Measurements from ENCODE around the gene BCL2A1. TPM values are rescaled to one million over a fixed set of nuclear protein-coding genes. Genes with fewer than 3 reads are reported as not detected.

Gene BCL2A1
- total and polyA plus RNA-seq, 2 experiments from 2014 or later = 0.18 TPM; not detected in 1

DNA sequence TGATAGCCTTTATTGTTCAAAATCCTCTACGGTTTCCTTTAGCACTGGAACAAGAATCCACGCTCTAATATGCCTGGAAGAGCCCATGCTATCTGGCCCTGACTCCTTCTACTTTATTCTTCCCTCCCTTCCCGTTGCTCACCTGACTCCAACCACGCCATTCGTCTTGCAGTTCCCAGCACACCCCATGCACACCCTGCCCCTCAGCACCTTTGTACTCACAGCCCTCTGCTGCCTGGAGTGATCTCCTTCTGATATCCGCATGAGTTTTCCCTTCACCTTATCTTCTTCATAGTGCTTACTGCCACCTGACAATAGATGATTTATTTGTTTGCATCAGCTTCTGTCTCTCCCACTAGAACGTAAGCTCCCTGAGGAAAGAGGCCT lies 16.6 kb upstream of the BCL2A1 start:
- Histone ChIP-seq H3K4me1 (ENCODE audit: low read depth) (no peaks in the 10 kb centered on the region), H3K27me3 (no peaks in the 10 kb centered on the region), H3K27ac (no peak overlapping the region), H3K4me3 (no peak overlapping the region), H3K9me3 (ENCODE audit: low read depth) (no peaks in the 10 kb centered on the region), H3K36me3 (no peaks in the 10 kb centered on the region)
- no peak for DNase-seq (ENCODE audit: low read depth in 1 of 2, low spot score in 1 of 2)
- TF ChIP-seq, protein P1, sequence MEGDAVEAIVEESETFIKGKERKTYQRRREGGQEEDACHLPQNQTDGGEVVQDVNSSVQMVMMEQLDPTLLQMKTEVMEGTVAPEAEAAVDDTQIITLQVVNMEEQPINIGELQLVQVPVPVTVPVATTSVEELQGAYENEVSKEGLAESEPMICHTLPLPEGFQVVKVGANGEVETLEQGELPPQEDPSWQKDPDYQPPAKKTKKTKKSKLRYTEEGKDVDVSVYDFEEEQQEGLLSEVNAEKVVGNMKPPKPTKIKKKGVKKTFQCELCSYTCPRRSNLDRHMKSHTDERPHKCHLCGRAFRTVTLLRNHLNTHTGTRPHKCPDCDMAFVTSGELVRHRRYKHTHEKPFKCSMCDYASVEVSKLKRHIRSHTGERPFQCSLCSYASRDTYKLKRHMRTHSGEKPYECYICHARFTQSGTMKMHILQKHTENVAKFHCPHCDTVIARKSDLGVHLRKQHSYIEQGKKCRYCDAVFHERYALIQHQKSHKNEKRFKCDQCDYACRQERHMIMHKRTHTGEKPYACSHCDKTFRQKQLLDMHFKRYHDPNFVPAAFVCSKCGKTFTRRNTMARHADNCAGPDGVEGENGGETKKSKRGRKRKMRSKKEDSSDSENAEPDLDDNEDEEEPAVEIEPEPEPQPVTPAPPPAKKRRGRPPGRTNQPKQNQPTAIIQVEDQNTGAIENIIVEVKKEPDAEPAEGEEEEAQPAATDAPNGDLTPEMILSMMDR (IDR thresholded peaks at IDR 0.05; ENCODE audit: low read depth, low read length) = no peak

DNA sequence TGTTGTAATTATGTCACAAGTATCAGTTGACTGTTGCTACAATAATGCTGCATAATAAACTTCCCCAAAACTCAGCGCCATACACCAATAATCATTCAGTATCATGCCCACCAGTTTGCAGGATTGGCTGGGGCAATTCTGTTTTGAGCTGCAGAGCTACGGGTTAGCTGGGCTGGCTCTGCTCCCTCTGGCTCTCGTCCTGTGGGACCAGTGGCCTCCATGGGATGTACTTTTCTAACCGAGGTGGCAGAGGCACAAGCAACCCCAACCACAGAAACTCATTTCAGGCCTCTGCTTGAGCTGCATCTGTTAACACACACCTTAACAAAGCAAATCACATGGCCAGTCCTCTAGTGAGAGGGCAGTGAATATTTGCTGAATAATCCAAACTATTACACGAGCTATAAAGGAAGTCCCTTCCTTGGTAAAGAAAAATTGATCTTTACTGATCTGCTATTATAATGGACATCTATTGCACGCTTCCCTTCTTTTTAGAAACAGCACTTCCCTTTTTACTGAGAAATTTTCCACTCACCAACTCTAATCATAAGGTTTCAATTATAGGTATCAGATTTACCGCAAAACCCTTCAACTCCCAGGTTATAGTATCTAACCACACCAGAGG lies 10.9 kb upstream of the BCL2A1 start:
- Histone ChIP-seq H3K9me3 (ENCODE audit: low read depth) (no peaks in the 10 kb centered on the region), H3K27ac (no peak overlapping the region), H3K4me3 (no peak overlapping the region), H3K36me3 (no peaks in the 10 kb centered on the region), H3K4me1 (ENCODE audit: low read depth) (no peaks in the 10 kb centered on the region), H3K27me3 (no peaks in the 10 kb centered on the region)
- TF ChIP-seq, protein P1 (IDR thresholded peaks at IDR 0.05; ENCODE audit: low read depth, low read length) = no peak
- DNase-seq (ENCODE audit: low read depth in 1 of 2, low spot score in 1 of 2) = no peak

DNA sequence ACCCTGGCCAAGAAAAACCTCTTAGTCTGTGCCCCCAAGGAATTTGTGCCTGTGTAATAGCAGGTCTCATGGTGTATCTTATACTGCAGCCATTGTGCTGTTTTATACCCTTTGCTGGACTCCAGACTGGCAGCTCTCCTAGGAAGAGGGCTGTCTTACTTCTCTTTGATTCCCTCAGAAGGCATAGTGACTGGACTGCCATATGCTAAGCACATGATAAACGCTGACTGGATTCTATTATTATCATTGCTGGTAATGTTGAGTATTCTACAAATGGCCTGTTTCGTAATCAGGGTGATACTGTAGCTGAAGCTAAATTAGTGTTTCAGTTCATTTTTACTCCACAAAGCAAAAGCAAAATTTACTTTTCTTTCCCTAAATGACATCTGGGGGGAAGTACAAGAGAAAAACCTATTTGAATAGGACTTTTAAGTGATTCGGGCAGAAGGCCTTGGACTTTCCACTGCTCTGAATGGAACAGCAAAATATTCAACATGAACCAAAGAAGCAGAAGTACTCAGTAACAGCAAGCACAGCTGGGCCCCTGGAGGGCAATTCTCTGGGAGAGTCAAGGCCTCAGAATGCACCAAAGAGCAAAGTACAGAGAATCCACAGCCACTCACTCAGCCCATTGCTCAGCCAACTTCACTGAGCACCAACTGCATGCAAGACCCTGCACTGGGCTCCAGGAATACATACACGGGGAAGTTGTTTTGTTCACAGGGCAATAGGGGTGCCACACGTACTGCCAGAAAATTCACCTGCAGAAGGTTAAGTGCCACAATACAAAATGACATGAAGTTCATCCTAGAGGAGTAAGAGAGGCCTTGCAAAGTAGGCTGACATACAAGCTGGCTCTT lies 7.9 kb upstream of the BCL2A1 start:
- no peaks in the 10 kb centered on the region for H3K9me3 ChIP-seq (ENCODE audit: low read depth)
- H3K27ac ChIP-seq = peak overlapping the region; percentile 22
- DNase-seq (ENCODE audit: low read depth in 1 of 2, low spot score in 1 of 2) = peak; percentile 14 to 79
- no peaks in the 10 kb centered on the region for H3K36me3 ChIP-seq
- H3K4me1 ChIP-seq (ENCODE audit: low read depth) = no peaks in the 10 kb centered on the region
- TF ChIP-seq, protein P1 (IDR thresholded peaks at IDR 0.05; ENCODE audit: low read depth, low read length) = no peak
- no peaks in the 10 kb centered on the region for H3K27me3 ChIP-seq
- H3K4me3 ChIP-seq = no peak overlapping the region

DNA sequence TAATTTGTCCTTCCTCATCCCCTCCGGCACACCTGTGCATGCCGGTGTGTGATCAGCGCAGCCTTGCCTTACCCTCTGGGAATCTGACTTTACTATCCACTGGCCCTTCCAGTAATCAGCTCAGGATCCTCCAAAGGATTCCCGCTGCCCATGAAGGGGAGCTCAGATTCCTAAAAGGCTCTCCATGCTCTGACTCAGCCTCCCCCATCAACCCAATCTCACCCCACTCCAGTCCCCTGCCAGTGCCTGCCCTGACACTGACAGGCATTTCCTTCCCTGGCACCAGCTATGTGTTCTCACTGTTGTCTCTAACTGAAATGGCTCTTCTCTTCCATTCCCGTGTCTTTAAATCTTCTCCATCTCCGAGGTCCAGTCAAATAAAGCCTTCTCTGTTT lies 7.3 kb upstream of the BCL2A1 start:
- no peak overlapping the region for H3K4me3 ChIP-seq
- no peaks in the 10 kb centered on the region for H3K36me3 ChIP-seq
- no peak overlapping the region for H3K27ac ChIP-seq
- no peak for DNase-seq (ENCODE audit: low read depth in 1 of 2, low spot score in 1 of 2)
- no peaks in the 10 kb centered on the region for H3K4me1 ChIP-seq (ENCODE audit: low read depth)
- H3K9me3 ChIP-seq (ENCODE audit: low read depth) = no peaks in the 10 kb centered on the region
- TF ChIP-seq, protein P1 (IDR thresholded peaks at IDR 0.05; ENCODE audit: low read depth, low read length) = no peak
- H3K27me3 ChIP-seq = no peaks in the 10 kb centered on the region

DNA sequence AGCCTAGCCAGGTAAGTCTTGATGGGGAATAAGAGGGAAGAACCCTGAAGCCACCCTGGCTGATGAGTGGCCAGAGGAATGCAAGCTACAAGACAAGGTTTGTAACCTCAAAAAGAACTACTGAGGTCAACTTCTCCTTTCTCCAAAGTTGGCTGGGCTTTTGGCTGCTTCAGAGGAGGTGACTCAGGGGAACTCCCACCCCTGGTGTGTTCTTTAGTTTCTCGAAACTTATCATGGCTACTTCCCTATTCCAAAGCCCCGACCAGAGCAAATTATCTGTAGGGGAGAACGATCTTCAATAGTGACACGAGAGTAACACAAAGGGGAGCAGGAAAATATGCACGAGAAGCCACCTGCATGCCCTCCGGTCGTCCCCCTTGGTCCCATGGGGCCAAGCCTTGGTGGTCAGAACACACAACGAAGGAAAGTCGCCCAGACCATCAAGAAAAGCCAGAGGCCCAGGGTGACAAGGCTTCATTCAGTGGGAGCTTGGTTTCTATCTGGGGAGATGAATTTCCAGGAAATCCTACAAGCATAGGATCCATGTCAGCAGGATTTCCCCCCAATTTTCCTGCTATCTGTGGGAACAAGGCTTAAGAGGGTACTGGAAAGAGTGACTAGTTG lies 6.5 kb upstream of the BCL2A1 start:
- H3K27ac ChIP-seq = no peak overlapping the region
- no peaks in the 10 kb centered on the region for H3K9me3 ChIP-seq (ENCODE audit: low read depth)
- H3K4me1 ChIP-seq (ENCODE audit: low read depth) = no peaks in the 10 kb centered on the region
- TF ChIP-seq, protein P1 (IDR thresholded peaks at IDR 0.05; ENCODE audit: low read depth, low read length) = no peak
- DNase-seq (ENCODE audit: low read depth in 1 of 2, low spot score in 1 of 2) = no peak
- H3K4me3 ChIP-seq = no peak overlapping the region
- no peaks in the 10 kb centered on the region for H3K36me3 ChIP-seq
- H3K27me3 ChIP-seq = no peaks in the 10 kb centered on the region

Data from cardiac muscle cell (in vitro differentiated cells and primary cell).